HCT116 (cell line): ENCODE measurements around the gene TBC1D16. TPM values are rescaled to one million over a fixed set of nuclear protein-coding genes. Genes with fewer than 3 reads are reported as not detected.

Experiments used
- ATAC-seq: fragments of 200-7000 bp; cut with Tn5 transposase; 2 replicates; pipeline ENCODE4 v1.9.1; 2020; ENCODE audit warnings: mild to moderate bottlenecking, moderate library complexity
- BruUV-seq: library from RNA; stranded (reverse); fragments of 400-500 nt; replicated peaks from 2 replicates; lab custom pipeline; 2021; lab: Mats Ljungman, UMichigan
- CTCF ChIA-PET: fragments of 300-600 bp; sonication (Branson Sonifier 250); formaldehyde crosslinking; loops from one replicate; lab custom pipeline; 2021; ENCODE audit warnings: antibody characterized with exemption; lab: Charles Lee
- POLR2A ChIA-PET: fragments of 300-600, 350-600 bp; sonication (Branson Sonifier 250); formaldehyde crosslinking; loops from one replicate; lab custom pipeline; 2021; ENCODE audit warnings: antibody characterized with exemption; lab: Charles Lee
- RAD21 ChIA-PET, 2 experiments: fragments of 300-600 bp; sonication (Branson Sonifier 250); formaldehyde crosslinking; loops; one replicate each; lab custom pipeline; 2023; ENCODE audit warnings: low total read pairs in 2 of 2; ENCODE audit not compliant: uncharacterized antibody in 2 of 2, unreplicated experiment in 2 of 2, low non-redundant PET in 1 of 2; lab: Charles Lee
- DNase-seq: peaks from one replicate; pipeline ENCODE4 v3.0.0-alpha.2; 2010; ENCODE audit warnings: low read depth, low spot score
- H2AFZ ChIP-seq: fragments of 200-600 bp; shearing (Covaris generic), sonication (generic); 2 replicates; pipeline ENCODE4 v1.6.1; 2017; ENCODE audit warnings: low read depth, mixed run types, mixed read lengths, antibody characterized with exemption, low read length; ENCODE audit not compliant: poor library complexity, severe bottlenecking
- H3K27ac ChIP-seq: 2 replicates; pipeline ENCODE4 v1.5.1; 2012; ENCODE audit warnings: low read depth, low read length
- H3K27me3 ChIP-seq: fragments of 200-600 bp; sonication (generic); 2 replicates; pipeline ENCODE4 v1.6.1; 2016; ENCODE audit warnings: mixed run types, low read length, mixed read lengths; ENCODE audit not compliant: insufficient read depth
- H3K36me3 ChIP-seq, 2 experiments: fragments of 200-500 bp in 1 of 2; fragments of 200-600 bp in 1 of 2; sonication (Bioruptor generic) in 1 of 2; sonication (generic) in 1 of 2; 2 replicates each; pipeline versions ENCODE4 v1.5.1 to v1.6.1; 2014 to 2016; ENCODE audit warnings: low read length in 2 of 2, inconsistent platforms in 1 of 2, mixed read lengths in 1 of 2, mixed run types in 1 of 2; ENCODE audit not compliant: insufficient read depth in 2 of 2, control insufficient read depth in 1 of 2
- H3K4me1 ChIP-seq, 2 experiments: fragments of 200-600 bp in 1 of 2; sonication (generic) in 1 of 2; 2 replicates each; pipeline versions ENCODE4 v1.5.1 to v1.6.1; 2012 to 2017; ENCODE audit warnings: low read length in 2 of 2, inconsistent platforms in 1 of 2, mild to moderate bottlenecking in 1 of 2, mixed read lengths in 1 of 2, mixed run types in 1 of 2, moderate library complexity in 1 of 2; ENCODE audit not compliant: insufficient read depth in 2 of 2, control insufficient read depth in 1 of 2
- H3K4me2 ChIP-seq: fragments of 200-600 bp; sonication (generic); 2 replicates; pipeline ENCODE4 v1.6.1; 2017; ENCODE audit warnings: mixed run types, low read length, mixed read lengths
- H3K4me3 ChIP-seq, 2 experiments: fragments of 200-600 bp in 1 of 2; sonication (generic) in 1 of 2; replicated peaks in 1 of 2; 2 replicates each; pipeline ENCODE4 v1.5.1; 2011 to 2016; ENCODE audit warnings: low read length in 2 of 2, control low read depth in 1 of 2, low read depth in 1 of 2, mild to moderate bottlenecking in 1 of 2, mixed read lengths in 1 of 2, mixed run types in 1 of 2
- H3K79me2 ChIP-seq: fragments of 200-600 bp; sonication (generic); 2 replicates; pipeline ENCODE4 v1.6.1; 2017; ENCODE audit warnings: mild to moderate bottlenecking, mixed run types, low read length, moderate library complexity, mixed read lengths; ENCODE audit not compliant: insufficient read depth
- H3K9ac ChIP-seq: fragments of 200-600 bp; sonication (generic); 2 replicates; pipeline ENCODE4 v1.6.1; 2016; ENCODE audit warnings: low read length, mixed read lengths
- H3K9me2 ChIP-seq: fragments of 200-600 bp; sonication (generic), shearing (Covaris generic); 2 replicates; pipeline ENCODE4 v1.6.1; 2017; ENCODE audit warnings: mixed run types, mild to moderate bottlenecking, moderate library complexity; ENCODE audit not compliant: insufficient read depth
- H3K9me3 ChIP-seq, 2 experiments: fragments of 200-500 bp in 1 of 2; fragments of 200-600 bp in 1 of 2; sonication (Bioruptor generic) in 1 of 2; sonication (generic) in 1 of 2; 2 replicates each; pipeline ENCODE4 v1.6.1; 2014 to 2017; ENCODE audit warnings: low read length in 2 of 2, mixed read lengths in 2 of 2, inconsistent platforms in 1 of 2, low read depth in 1 of 2, mild to moderate bottlenecking in 1 of 2, mixed run types in 1 of 2, moderate library complexity in 1 of 2; ENCODE audit not compliant: control insufficient read depth in 1 of 2, insufficient read depth in 1 of 2
- H4K20me1 ChIP-seq: fragments of 200-600 bp; sonication (generic), shearing (Covaris generic); 2 replicates; pipeline ENCODE4 v1.6.1; 2017; ENCODE audit warnings: mixed run types, mild to moderate bottlenecking, moderate library complexity; ENCODE audit not compliant: insufficient read depth
- JUND ChIP-seq: IDR thresholded peaks from 2 replicates; pipeline ENCODE4 v1.6.1; 2012
- POLR2A ChIP-seq: IDR thresholded peaks from 2 replicates; pipeline ENCODE4 v1.7.0; 2011; ENCODE audit warnings: borderline replicate concordance; ENCODE audit not compliant: insufficient read depth, insufficient read length; ENCODE audit errors: extremely low read depth
- POLR2AphosphoS5 ChIP-seq: IDR thresholded peaks from 2 replicates; pipeline ENCODE4 v1.6.1; 2011; ENCODE audit warnings: mild to moderate bottlenecking, low read depth, low read length, moderate library complexity
- ZFX ChIP-seq: fragments of 450-650 bp; IDR thresholded peaks from 2 replicates; pipeline ENCODE4 v1.6.1; 2017
- intact Hi-C: fragments of 100-400 bp; cut with micrococcal nuclease; formaldehyde crosslinking; loops from 2 replicates; pipeline ENCODE4 v1.10.0; 2022
- total RNA-seq: library from RNA; stranded (reverse); gene quantifications from one replicate; pipeline ENCODE4 v1.2.1, GENCODE V29; 2021; ENCODE audit not compliant: unreplicated experiment
- TF ChIP-seq, protein P1 (sequence below), 3 experiments: fragments of 200-600 bp in 1 of 3; sonication (generic) in 1 of 3; IDR thresholded peaks in 2 of 3; conservative IDR thresholded peaks in 1 of 3; 2 replicates each; pipeline ENCODE4 v1.5.1; 2012 to 2017; ENCODE audit warnings: low read depth in 2 of 3, low read length in 2 of 3, antibody characterized with exemption in 1 of 3, borderline replicate concordance in 1 of 3, control low read depth in 1 of 3, mild to moderate bottlenecking in 1 of 3, mixed read lengths in 1 of 3, mixed run types in 1 of 3, moderate library complexity in 1 of 3; ENCODE audit not compliant: insufficient read depth in 1 of 3
- TF ChIP-seq, protein P2 (sequence below): IDR thresholded peaks from 2 replicates; pipeline ENCODE4 v1.6.1; 2011; ENCODE audit warnings: mild to moderate bottlenecking, low read length, moderate library complexity; ENCODE audit not compliant: insufficient replicate concordance; ENCODE audit errors: extremely low read depth
- TF ChIP-seq, protein P3 (sequence below): IDR thresholded peaks from 2 replicates; pipeline ENCODE4 v1.6.1; 2012
- TF ChIP-seq, protein P4 (sequence below): IDR thresholded peaks from 2 replicates; pipeline ENCODE4 v1.6.1; 2012

The TBC1D16 gene
- total RNA-seq, 1 experiment from 2014 or later: 31.1 TPM

DNA sequence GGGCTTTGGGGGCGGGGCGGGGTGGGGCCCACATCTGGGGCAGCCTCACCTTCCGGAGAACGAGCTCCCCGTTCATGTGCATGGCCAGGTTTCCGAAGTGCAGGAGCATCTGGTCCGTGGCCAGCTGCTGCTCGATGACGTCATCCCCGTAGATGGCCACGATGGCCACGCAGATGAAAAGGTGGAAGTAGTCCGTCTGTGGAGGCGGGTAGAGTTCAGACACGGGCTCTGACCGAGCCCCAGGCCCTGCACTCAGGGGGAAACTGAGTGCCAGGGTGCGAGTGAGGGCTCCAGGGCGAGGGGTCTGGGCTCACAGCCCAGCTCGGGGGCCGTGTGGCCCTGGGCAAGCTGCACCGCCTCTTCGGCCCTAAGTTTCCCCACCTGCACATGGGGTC lies 93.7 kb downstream of the TBC1D16 start:
- RAD21 ChIA-PET: no interaction called here
- no peaks in the 10 kb centered on the region for H3K36me3 ChIP-seq
- H3K27me3 ChIP-seq: no peaks in the 10 kb centered on the region
- BruUV-seq: no TSS peak
- H3K9me2 ChIP-seq: no peaks in the 10 kb centered on the region
- DNase-seq (no peak), ATAC-seq (no peak)
- H3K9me3 ChIP-seq: no peaks in the 10 kb centered on the region
- H3K79me2 ChIP-seq: no peaks in the 10 kb centered on the region
- H2AFZ ChIP-seq: no peak overlapping the region
- H3K4me3 ChIP-seq: no peak overlapping the region
- no peak overlapping the region for H3K27ac ChIP-seq
- H3K4me2 ChIP-seq: no peak overlapping the region
- H3K4me1 ChIP-seq: peaks cover 0 to 5% of the 10 kb centered on the region in 2 experiments; a peak in 1 of 4 replicates
- CTCF ChIA-PET: no interaction called here
- intact Hi-C loops: no loop called here
- POLR2A ChIA-PET: no interaction called here
- no peak overlapping the region for H3K9ac ChIP-seq
- no peaks in the 10 kb centered on the region for H4K20me1 ChIP-seq
- TF ChIP-seq, protein P1, sequence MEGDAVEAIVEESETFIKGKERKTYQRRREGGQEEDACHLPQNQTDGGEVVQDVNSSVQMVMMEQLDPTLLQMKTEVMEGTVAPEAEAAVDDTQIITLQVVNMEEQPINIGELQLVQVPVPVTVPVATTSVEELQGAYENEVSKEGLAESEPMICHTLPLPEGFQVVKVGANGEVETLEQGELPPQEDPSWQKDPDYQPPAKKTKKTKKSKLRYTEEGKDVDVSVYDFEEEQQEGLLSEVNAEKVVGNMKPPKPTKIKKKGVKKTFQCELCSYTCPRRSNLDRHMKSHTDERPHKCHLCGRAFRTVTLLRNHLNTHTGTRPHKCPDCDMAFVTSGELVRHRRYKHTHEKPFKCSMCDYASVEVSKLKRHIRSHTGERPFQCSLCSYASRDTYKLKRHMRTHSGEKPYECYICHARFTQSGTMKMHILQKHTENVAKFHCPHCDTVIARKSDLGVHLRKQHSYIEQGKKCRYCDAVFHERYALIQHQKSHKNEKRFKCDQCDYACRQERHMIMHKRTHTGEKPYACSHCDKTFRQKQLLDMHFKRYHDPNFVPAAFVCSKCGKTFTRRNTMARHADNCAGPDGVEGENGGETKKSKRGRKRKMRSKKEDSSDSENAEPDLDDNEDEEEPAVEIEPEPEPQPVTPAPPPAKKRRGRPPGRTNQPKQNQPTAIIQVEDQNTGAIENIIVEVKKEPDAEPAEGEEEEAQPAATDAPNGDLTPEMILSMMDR (IDR thresholded peaks at IDR 0.05 in 2 of 3, conservative IDR thresholded peaks at IDR 0.05 in 1 of 3; ENCODE audit: borderline replicate concordance in 1 of 3, insufficient read depth in 1 of 3, low read depth in 2 of 3, low read length in 2 of 3): no peak
- TF ChIP-seq, protein P2, sequence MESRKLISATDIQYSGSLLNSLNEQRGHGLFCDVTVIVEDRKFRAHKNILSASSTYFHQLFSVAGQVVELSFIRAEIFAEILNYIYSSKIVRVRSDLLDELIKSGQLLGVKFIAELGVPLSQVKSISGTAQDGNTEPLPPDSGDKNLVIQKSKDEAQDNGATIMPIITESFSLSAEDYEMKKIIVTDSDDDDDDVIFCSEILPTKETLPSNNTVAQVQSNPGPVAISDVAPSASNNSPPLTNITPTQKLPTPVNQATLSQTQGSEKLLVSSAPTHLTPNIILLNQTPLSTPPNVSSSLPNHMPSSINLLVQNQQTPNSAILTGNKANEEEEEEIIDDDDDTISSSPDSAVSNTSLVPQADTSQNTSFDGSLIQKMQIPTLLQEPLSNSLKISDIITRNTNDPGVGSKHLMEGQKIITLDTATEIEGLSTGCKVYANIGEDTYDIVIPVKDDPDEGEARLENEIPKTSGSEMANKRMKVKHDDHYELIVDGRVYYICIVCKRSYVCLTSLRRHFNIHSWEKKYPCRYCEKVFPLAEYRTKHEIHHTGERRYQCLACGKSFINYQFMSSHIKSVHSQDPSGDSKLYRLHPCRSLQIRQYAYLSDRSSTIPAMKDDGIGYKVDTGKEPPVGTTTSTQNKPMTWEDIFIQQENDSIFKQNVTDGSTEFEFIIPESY: no peak
- TF ChIP-seq POLR2A (no peak), JUND (no peak), ZFX (no peak), POLR2AphosphoS5 (no peak)
- TF ChIP-seq, protein P3, sequence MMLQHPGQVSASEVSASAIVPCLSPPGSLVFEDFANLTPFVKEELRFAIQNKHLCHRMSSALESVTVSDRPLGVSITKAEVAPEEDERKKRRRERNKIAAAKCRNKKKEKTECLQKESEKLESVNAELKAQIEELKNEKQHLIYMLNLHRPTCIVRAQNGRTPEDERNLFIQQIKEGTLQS: no peak
- TF ChIP-seq, protein P4, sequence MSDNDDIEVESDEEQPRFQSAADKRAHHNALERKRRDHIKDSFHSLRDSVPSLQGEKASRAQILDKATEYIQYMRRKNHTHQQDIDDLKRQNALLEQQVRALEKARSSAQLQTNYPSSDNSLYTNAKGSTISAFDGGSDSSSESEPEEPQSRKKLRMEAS: no peak
